ENCODE results near the gene ERI2. TPM values are rescaled to one million over a fixed set of nuclear protein-coding genes. Genes with fewer than 3 reads are reported as not detected.
"Not testable (repeated sequence)": the region's sequence is repeated elsewhere in the genome, so short reads cannot be mapped to it uniquely, and the experiment has no call there.

The ERI2 gene
- total RNA-seq, 2 experiments from 2014 or later = 15.0 to 15.4 TPM

DNA sequence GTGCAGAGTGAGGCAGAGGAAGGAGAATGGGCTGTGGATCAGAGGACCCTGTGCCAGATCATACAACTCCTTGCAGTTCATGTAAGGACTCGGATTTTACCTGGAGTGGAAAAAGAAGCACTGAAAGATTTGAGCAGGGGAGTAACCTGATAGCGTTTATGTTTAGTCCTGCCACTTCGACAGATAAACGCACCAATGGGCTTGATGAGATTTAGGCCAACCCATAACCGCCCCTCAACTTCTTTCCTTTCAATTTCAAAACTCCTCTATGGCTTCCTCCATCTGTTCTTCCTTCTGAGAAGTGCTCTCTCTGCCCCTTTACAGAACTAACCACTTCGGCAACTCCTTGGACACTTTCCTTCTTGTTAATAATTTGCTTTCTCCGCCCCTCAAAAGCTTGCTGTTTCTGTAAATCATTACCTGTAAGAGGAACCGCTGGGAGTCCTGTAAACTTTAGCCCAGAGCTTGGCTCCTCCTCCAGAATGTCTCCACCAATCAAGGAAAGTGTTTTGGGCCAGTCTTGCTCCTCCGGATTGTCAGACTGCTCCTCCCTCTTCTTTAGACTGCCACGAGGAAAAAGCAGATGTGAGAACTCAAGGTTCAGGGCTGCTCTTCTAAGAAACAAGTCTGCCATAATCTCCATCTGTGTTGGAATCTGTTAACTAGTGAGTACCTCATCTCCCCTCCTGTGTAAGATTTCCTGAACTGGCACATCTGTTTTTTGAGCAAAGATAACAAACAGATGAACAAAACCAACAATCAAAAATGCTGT is 42.6 kb downstream of the ERI2 start, which contains the start of gene ACSM3:
Gene ACSM3 (plus strand): TSS at position 554 of the 772 bp plus-strand sequence. CDS start 6,021 bp downstream, outside the sequence.
- Mint-ChIP-seq H3K9me3 (ENCODE audit: insufficient read depth) (no peaks in the 10 kb centered on the region), H3K4me3 (peak within 1 kb of the TSS; percentile 80), H3K27ac (peak within 1 kb of the TSS; percentile 88), H3K27me3 (ENCODE audit: low read depth) (no peaks in the 10 kb centered on the region), H3K4me1 (ENCODE audit: low read depth) (peaks cover 23% of the 10 kb centered on the region), H3K36me3 (ENCODE audit: low read depth) (peaks cover 14% of the 10 kb centered on the region)
- peak; percentile 82 for DNase-seq
- peak; percentile 100 for ATAC-seq
- ChIA-PET POLR2A (interaction anchor here (2.5 to 3.0 kb wide), 2 partner anchors 23 to 43 kb away, joined by 11 to 19 read pairs; partner anchors contain the start of genes ERI2, REXO5 and THUMPD1), CTCF (interaction anchor here (2.8 to 4.4 kb wide), 2 partner anchors 12 to 23 kb away, joined by 10 to 35 read pairs; no protein-coding TSS in a partner anchor)

DNA sequence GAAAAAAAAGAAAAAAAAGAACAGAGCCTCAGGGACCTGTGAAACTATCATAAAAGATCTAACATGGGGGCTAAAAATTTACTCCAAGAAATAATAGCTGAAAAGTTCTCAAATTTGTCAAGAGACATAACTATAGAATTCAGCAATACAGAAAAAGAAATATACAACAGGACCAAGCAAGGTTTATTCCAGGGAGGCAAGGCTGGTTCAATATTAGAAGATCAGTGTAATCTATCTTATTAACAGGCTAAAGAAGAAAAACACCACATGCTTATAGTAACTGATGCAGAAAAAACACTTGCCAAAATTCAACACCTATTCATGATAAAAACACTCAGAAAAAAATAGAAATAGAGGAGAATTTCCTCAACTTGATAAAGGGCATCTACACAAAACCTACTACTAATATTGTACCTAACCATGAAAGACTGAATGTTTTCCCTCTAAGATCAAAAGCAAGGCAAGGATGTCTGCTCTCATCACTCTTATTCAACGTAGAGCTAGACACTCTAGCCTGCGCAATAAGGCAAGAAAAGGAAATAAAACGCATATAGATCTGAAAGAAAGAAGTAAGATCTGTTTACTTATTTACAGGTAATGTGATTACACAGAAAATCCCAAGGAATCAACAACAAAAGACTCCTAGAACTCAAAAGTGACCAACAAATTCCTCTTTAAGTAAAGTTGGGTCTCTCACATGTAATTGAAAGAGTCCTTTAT is 43.7 kb downstream of the ERI2 start:
- Mint-ChIP-seq H3K4me3 (peak overlapping the region; percentile 80), H3K36me3 (ENCODE audit: low read depth) (peaks cover 14% of the 10 kb centered on the region), H3K27me3 (ENCODE audit: low read depth) (no peaks in the 10 kb centered on the region), H3K9me3 (ENCODE audit: insufficient read depth) (no peaks in the 10 kb centered on the region), H3K27ac (peak overlapping the region; percentile 88), H3K4me1 (ENCODE audit: low read depth) (peaks cover 23% of the 10 kb centered on the region)
- ChIA-PET POLR2A (interaction anchor here (3.0 kb wide), 1 partner anchor 22 kb away, joined by 19 read pairs; the partner anchor contains the start of gene THUMPD1), CTCF (interaction anchor here (4.4 kb wide), 1 partner anchor 13 kb away, joined by 35 read pairs; no protein-coding TSS in a partner anchor)
- ATAC-seq = no peak
- no peak for DNase-seq

DNA sequence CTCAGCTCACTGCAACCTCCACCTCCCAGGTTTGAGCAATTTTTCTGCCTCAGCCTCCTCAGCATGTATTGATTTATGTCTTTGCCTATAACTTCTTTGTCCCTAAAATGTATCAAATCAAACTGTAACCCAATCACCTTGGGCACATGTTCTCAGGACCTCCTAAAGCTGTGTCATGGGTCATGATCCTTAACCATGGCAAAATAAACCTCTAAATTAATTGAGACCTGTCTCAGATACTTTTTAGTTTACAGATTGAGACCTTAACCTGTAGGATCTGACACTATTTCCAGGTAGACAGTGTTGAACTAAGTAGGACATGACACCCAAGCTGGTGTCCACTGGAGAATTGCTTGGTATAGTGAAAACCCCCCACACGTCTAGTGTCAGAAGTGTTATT is 45.1 kb downstream of the ERI2 start:
- H3K36me3 Mint-ChIP-seq (ENCODE audit: low read depth) = peaks cover 14% of the 10 kb centered on the region
- DNase-seq = no peak
- peaks cover 23% of the 10 kb centered on the region for H3K4me1 Mint-ChIP-seq (ENCODE audit: low read depth)
- no peaks in the 10 kb centered on the region for H3K9me3 Mint-ChIP-seq (ENCODE audit: insufficient read depth)
- no peaks in the 10 kb centered on the region for H3K27me3 Mint-ChIP-seq (ENCODE audit: low read depth)
- H3K27ac Mint-ChIP-seq = peak overlapping the region; percentile 11
- ChIA-PET CTCF (no interaction called here), POLR2A (no interaction called here)
- ATAC-seq = no peak
- H3K4me3 Mint-ChIP-seq = no peak overlapping the region

DNA sequence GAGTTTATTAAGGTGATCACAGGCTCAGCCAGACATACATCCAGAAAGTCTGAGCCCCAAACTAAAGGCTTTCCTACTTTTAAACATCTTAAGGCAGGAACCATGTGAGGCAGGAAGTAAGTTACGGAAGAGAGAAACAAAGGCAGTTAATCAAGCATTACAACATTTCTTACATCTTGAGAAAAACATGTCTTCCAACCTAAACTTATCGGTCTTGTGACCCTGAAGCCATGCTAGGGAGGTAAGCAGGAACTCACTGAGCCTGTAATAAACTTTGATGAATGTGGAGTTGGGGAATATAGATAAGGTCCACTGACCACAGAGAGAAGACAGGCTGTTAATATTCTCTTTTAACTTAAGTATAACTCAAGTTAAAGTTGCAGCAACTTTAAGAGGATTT is 45.9 kb downstream of the ERI2 start:
- DNase-seq = no peak
- H3K27me3 Mint-ChIP-seq (ENCODE audit: low read depth) = no peaks in the 10 kb centered on the region
- no peaks in the 10 kb centered on the region for H3K9me3 Mint-ChIP-seq (ENCODE audit: insufficient read depth)
- H3K27ac Mint-ChIP-seq = no peak overlapping the region
- POLR2A ChIA-PET = no interaction called here
- H3K4me1 Mint-ChIP-seq (ENCODE audit: low read depth) = peaks cover 23% of the 10 kb centered on the region
- H3K4me3 Mint-ChIP-seq = no peak overlapping the region
- CTCF ChIA-PET = no interaction called here
- ATAC-seq = no peak
- peaks cover 14% of the 10 kb centered on the region for H3K36me3 Mint-ChIP-seq (ENCODE audit: low read depth)

DNA sequence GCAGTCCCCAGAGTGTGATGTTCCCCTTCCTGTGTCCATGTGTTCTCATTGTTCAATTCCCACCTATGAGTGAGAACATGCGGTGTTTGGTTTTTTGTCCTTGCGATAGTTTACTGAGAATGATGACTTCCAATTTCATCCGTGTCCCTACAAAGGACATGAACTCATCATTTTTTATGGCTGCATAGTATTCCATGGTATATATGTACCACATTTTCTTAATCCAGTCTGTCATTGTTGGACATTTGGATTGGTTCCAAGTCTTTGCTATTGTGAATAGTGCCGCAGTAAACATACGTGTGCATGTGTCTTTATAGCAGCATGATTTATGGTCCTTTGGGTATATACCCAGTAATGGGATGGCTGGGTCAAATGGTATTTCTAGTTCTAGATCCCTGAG is 50.5 kb downstream of the ERI2 start:
- ATAC-seq, POLR2A ChIA-PET, CTCF ChIA-PET: not testable (repeated sequence)

DNA sequence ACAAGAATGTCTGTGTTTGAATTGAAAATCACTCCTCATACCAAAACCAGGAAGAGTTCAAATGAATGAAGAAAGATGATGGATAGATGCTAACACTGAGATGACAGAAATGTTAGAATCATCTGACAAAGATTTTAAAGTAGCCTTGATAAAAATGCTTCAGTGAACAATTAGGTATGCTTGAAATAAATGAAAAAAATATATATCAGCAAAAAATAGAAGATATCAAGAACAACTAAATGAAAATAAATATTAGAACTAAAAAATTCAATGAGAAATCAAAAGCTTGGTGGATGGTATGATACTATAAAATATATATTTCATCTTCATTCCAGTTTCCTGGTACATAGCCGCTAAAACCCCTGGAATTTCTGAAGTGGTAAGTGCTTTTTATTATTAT is 51.0 kb downstream of the ERI2 start:
- no peaks in the 10 kb centered on the region for H3K9me3 Mint-ChIP-seq (ENCODE audit: insufficient read depth)
- no peak overlapping the region for H3K4me3 Mint-ChIP-seq
- ChIA-PET POLR2A (no interaction called here), CTCF (no interaction called here)
- no peak overlapping the region for H3K27ac Mint-ChIP-seq
- no peak for DNase-seq
- no peaks in the 10 kb centered on the region for H3K4me1 Mint-ChIP-seq (ENCODE audit: low read depth)
- H3K27me3 Mint-ChIP-seq (ENCODE audit: low read depth) = peaks cover 10% of the 10 kb centered on the region
- H3K36me3 Mint-ChIP-seq (ENCODE audit: low read depth) = no peaks in the 10 kb centered on the region
- ATAC-seq = no peak

More for the DNA sequence above, 50.5 kb downstream of the ERI2 start:
- not testable (repeated sequence) for H3K27ac Mint-ChIP-seq; DNase-seq; H3K27me3 Mint-ChIP-seq (ENCODE audit: low read depth); H3K4me3 Mint-ChIP-seq; H3K9me3 Mint-ChIP-seq (ENCODE audit: insufficient read depth); H3K36me3 Mint-ChIP-seq (ENCODE audit: low read depth); H3K4me1 Mint-ChIP-seq (ENCODE audit: low read depth)

DNA sequence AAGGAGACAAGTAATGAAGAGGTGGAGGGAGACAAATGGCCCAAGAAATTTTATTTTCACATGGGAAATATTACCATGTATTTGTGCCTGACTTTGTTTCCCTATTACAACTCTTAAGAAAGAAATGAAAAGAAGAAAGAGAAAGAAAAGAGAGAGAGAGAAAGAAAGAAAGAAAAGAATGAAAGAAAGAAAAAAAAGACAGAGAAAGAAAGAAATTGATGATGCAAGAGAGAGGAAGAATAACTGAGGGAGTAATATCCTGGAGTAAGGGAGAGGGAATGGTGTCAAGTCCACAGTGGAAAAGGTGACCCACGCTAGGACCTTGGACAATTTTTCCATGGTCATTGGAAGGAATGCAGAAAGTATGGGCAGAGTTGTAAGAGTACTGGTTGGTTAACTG is 52.5 kb downstream of the ERI2 start:
- CTCF ChIA-PET = no interaction called here
- no peak overlapping the region for H3K27ac Mint-ChIP-seq
- no peaks in the 10 kb centered on the region for H3K9me3 Mint-ChIP-seq (ENCODE audit: insufficient read depth)
- POLR2A ChIA-PET = no interaction called here
- ATAC-seq (no peak), DNase-seq (no peak)
- H3K36me3 Mint-ChIP-seq (ENCODE audit: low read depth) = no peaks in the 10 kb centered on the region
- no peak overlapping the region for H3K4me3 Mint-ChIP-seq
- H3K4me1 Mint-ChIP-seq (ENCODE audit: low read depth) = no peaks in the 10 kb centered on the region
- peaks cover 12% of the 10 kb centered on the region for H3K27me3 Mint-ChIP-seq (ENCODE audit: low read depth)

DNA sequence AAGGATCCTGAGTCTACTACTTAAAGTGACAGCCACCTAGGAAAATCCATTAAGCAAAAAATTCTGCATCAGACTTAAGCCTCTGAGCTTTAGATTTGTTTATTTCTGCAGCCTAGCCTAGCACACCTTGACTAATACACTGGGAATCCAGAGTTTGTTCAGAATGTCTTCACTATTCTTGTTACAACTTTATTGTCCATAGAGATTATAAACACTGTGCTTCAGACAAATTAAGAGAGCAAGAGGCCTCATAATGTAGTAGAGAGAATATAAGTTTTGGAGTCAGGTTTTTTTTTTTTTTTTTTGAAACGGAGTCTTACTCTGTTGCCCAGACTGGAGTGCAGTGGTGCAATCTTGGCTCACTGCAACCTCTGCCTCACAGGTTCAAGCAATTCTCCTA is 55.7 kb downstream of the ERI2 start:
- ATAC-seq (no peak), DNase-seq (no peak)
- H3K27ac Mint-ChIP-seq = no peak overlapping the region
- H3K4me1 Mint-ChIP-seq (ENCODE audit: low read depth) = no peaks in the 10 kb centered on the region
- CTCF ChIA-PET = no interaction called here
- H3K36me3 Mint-ChIP-seq (ENCODE audit: low read depth) = peaks cover 2% of the 10 kb centered on the region
- POLR2A ChIA-PET = no interaction called here
- peaks cover 15% of the 10 kb centered on the region for H3K9me3 Mint-ChIP-seq (ENCODE audit: insufficient read depth)
- H3K27me3 Mint-ChIP-seq (ENCODE audit: low read depth) = peaks cover 12% of the 10 kb centered on the region
- no peak overlapping the region for H3K4me3 Mint-ChIP-seq

DNA sequence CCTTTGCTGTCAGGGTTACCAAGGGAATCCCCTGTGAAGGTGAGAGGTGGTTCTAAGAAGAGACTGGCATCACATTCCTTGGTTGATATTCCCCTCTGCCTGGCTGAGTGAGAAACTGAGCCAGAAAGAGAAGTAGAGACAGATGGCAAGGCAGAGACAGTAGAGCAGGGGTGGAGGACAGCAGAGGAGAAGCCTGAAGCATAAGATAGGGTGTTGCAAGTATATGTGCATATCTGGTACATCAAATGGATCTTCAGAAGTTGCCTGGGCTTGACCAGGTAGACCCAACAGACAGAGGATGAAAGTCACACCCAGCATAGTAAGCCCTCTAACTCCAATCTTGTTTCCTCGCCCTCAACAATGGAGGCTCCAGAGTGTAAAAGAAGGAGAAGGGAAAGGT is 56.8 kb downstream of the ERI2 start:
- Mint-ChIP-seq H3K27ac (no peak overlapping the region), H3K4me1 (ENCODE audit: low read depth) (no peaks in the 10 kb centered on the region), H3K4me3 (no peak overlapping the region), H3K36me3 (ENCODE audit: low read depth) (peaks cover 2% of the 10 kb centered on the region), H3K27me3 (ENCODE audit: low read depth) (peaks cover 9% of the 10 kb centered on the region), H3K9me3 (ENCODE audit: insufficient read depth) (peaks cover 15% of the 10 kb centered on the region)
- CTCF ChIA-PET = no interaction called here
- ATAC-seq = no peak
- DNase-seq = no peak
- POLR2A ChIA-PET = no interaction called here

DNA sequence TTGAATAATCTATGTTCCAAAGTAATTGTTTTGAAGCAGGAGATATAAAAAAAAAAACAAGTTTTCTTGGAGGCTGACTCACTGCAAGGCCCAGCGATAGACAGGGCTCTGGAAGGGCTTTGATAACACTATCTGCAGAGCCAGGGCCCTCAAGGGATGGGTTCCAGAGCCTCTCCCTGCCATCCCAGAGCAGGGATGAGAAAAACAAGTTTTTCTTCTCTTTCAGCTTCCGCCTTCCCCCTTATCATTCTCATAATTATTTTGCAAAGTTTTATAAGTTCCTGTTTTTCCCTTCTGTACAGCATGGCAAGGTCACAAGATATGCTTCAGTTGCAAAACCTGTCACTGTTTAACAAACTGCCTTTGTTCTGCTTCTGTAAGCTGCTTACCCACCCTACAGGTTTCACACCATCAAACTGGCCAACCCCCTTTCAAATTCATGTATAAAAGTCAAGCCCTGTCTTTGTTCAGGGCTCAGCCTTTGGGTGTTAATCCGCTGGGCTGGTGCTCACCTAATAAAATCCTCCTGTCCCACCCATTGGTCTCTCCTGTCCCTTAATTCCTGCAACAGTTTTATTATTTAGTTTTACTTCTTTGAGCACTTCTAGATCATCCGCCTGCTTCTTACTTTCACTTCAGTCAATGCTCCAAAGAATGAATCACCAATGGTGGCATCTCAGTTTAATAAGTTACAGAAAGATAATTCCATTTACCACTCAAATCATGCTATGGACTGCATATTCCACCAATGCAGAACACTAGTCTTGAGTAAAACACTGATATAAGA is 59.0 kb downstream of the ERI2 start:
- Mint-ChIP-seq H3K27me3 (ENCODE audit: low read depth) (peaks cover 4% of the 10 kb centered on the region), H3K9me3 (ENCODE audit: insufficient read depth) (peaks cover 15% of the 10 kb centered on the region), H3K4me3 (no peak overlapping the region), H3K36me3 (ENCODE audit: low read depth) (peaks cover 2% of the 10 kb centered on the region), H3K27ac (no peak overlapping the region), H3K4me1 (ENCODE audit: low read depth) (peaks cover under 1% of the 10 kb centered on the region)
- ATAC-seq = no peak
- ChIA-PET POLR2A (no interaction called here), CTCF (no interaction called here)
- no peak for DNase-seq

DNA sequence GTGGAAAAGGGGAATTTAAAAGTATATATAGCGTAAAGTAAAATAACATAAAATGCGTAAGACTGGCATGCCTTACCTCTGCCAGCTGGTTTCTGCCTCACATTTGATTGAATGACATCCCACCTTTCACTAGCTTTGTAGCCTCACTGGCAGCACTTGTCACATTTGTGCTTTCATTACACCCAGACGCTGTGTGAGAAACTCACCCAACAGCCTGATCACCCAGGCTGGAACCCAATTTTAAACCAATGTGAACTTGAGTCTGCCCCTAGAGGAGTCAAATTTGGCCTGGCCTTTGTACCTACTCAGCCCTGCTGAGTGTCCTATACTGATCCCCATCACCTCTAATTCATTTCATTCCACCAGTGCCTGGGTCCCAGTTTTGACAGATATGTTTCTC is 59.8 kb downstream of the ERI2 start:
- Mint-ChIP-seq H3K27ac (no peak overlapping the region), H3K36me3 (ENCODE audit: low read depth) (peaks cover 2% of the 10 kb centered on the region), H3K4me1 (ENCODE audit: low read depth) (peaks cover 5% of the 10 kb centered on the region), H3K4me3 (no peak overlapping the region), H3K9me3 (ENCODE audit: insufficient read depth) (peaks cover 15% of the 10 kb centered on the region), H3K27me3 (ENCODE audit: low read depth) (peaks cover 2% of the 10 kb centered on the region)
- ChIA-PET CTCF (no interaction called here), POLR2A (no interaction called here)
- ATAC-seq (no peak), DNase-seq (no peak)
